Stimulated activated CD4-positive, alpha-beta T cell treated with anti-CD3 and anti-CD28 coated beads, TNF-alpha, amount 100 ng/mL, for 4 hours (primary cell): Measurements from ENCODE around the gene PPIA.
"Not testable (repeated sequence)": the region's sequence is repeated elsewhere in the genome, so short reads cannot be mapped to it uniquely, and the experiment has no call there.

Experiments used
- DNase-seq, 3 experiments: peaks; one replicate each; pipeline ENCODE4 v3.0.0-alpha.2; 2020; ENCODE audit warnings: low read depth in 3 of 3

PPIA gene

DNA sequence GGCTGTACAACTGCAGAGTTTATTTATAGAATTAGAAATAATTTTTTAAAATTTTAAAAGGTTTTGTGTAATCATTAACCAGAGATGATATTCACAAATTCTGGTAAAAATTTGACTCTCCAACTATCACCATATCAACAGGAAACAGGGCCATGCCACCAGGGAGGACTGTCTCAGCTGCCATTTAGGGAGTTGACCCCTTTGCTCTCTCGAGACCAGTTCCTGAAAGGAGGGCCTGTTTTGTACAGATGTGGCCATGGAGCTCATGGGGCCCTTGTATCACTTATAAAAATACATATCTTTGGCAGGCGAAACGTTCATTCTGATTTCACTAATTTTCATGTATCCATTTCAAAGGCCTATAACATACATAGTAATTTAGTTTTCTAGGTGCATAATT, 31.1 kb downstream of the PPIA start:
- no peak for DNase-seq

DNA sequence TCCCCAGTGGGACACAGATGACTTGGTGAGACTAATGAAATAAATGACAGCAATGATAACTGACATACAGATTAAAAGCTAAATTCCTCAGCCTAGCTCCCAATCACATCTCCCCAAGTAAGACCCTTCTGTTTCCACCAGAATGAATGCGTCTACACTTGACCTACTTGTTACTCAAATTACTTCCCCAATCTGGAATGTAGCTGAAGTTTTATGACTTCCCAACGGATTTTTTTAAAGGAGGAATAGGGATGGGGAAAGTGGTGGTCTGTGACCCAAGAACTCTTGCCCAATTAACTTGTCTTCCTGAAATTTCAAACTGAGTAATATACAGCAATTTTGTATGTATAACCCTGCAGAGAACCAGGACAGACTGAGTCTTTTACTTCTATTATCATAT, 42.3 kb downstream of the PPIA start:
- DNase-seq = no peak

DNA sequence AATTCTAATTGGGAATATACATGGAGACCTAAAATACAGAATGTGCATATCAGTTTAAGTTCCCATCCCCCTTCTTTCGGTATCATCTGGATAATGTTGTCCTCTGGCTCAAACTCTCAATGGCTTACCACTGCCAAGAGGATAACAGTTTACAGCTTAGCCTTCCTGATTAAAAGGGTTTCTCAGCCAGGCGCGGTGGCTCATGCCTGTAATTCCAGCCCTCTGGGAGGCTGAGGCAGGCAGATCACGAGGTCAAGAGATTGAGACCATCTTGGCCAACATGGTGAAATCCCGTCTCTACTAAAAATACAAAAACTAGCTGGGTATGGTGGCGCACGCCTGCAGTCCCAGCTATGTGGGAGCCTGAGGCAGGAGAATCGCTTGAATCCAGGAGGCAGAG, 46.2 kb downstream of the PPIA start:
- not testable (repeated sequence) for DNase-seq

DNA sequence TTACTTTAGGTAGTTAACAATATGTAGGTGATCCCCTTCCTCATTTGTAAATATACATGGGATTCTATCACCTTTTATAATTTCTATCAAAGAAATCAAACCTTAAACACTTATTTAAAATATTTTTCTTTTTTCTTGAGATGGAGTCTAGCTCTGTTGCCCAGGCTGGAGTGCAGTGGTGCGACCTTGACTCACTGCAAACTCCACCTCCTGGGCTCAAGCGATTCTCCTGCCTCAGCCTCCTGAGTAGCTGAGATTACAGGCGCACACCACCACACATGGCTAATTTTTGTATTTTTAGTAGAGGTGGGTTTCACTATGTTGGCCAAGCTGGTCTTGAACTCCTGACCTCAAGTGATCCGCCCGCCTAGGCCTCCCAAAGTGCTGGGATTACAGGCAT, 47.0 kb downstream of the PPIA start:
- not testable (repeated sequence) for DNase-seq

DNA sequence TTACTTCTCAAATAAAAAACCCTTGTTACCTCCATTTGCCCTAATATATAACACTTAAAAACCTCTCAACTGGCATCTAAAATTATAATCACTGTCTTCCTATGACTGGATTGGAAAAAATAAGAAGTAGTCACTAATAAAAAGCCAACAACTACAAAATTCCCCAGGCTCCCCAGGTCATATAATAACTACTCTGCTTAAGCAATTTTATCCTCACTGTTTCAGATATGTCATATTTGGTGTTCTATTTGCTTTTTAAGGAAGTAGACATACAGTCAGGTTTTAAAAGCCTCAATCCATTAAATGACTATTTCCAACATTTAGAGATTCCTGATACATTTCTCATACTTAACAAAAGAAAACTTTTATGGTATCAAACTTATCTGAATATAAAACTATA, 49.0 kb downstream of the PPIA start:
- no peak for DNase-seq

DNA sequence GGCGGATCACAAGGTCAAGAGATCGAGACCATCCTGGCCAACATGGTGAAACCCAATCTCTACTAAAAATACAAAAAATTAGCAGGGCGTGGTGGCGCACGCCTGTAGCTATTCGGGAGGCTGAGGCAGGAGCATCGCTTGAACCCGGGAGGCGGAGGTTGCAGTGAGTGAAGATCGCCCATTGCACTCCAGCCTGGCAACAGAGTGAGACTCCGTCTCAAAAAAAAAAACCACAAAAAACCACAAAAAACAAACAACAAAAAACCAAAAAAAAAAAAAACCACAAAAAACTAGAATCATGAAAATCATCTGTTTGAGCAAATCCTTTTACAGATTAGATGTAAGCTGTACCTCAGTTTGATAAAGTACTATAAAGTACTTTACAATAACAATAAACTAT, 49.9 kb downstream of the PPIA start:
- not testable (repeated sequence) for DNase-seq

DNA sequence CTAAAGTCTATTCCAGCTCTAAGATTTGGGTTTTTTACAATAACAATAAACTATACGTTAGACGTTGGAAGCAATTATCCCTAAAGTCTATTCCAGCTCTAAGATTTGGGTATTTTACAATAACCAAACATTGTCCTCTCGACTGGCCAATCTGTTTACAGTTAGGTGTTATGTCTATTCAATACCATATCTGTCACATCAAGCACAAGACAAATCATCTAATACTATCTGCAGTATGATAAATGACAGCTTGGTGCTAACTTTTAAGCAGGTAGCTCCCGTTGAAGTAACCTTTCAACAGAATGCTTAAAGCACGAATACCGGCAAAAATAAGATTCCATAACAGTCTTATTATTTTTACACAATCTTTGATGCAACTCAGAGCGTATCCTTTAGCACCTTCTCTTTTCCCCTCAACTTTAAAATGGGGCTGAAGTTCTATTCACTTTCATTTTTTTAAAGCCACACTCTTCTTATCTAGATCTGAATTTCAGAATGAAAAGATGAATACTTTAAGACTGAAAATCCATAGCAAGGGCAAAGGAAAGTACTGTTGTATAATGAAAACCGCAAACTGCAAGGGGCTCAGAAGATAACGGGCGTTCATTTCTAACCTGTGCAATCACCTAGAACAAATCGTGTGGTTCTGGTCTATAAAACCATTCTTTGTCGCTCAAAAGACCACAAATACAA, 50.5 kb downstream of the PPIA start:
- no peak for DNase-seq

DNA sequence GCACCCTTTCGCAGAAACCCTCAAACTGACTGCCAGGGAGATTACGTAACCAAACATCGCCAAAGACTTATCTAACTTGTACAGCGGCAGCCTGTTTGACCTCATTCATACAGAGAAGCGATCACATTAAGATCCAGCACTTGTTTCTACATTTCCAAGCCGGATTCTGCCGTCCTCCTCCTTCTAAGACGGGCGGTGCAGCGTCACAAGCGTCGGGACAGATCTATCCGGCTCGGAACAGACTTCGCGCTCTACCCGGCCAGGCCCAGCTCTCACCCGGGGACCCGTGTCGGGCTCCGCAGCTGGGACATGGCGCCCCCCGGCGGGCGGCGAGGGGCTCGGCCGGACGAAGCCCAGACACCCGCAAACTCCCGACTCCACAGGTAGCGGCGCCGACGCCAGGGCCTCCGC, 51.0 kb downstream of the PPIA start:
- peak; percentile 68 to 79 (median 74) for DNase-seq

DNA sequence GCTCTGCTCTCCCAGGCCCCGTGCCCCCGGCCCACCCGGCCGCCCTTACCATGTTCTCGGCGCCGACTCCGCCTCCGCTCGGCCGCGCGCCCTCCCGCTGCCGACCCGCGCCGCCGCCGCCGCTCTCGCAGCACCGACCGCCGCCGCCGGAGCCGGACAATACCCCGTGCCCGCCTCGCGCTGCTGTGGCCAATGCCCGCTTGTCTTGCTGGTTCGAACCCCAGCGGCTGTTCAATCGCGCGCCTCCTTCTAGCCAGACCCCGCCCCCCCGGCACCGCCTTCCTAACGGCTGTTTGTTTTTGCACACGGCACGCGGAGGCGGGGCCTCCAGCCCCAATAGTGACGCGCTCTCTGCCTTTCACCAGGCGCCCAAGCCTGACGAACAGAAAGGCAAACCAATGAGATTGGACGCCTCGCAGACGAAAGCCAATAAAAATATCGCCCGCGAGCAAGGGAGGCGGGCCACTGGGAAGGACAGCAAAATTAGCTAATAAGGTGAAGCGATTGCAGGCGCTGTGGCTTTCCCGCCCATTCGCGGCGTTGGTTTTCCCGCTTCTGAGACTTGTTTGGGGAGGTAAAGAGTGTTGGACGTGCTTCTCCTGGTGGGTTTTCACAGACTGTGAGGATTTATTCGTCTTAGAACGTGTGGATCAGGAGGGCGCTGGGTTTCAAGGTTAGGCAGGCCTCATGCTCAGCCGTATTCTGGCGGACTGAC, 51.6 kb downstream of the PPIA start, which contains the start of gene H2AZ2:
TSS of gene H2AZ2 (minus strand) at position 168 of the 715 bp plus-strand sequence. CDS start at position 52, 116 bp downstream.
- DNase-seq = peak; percentile 100

DNA sequence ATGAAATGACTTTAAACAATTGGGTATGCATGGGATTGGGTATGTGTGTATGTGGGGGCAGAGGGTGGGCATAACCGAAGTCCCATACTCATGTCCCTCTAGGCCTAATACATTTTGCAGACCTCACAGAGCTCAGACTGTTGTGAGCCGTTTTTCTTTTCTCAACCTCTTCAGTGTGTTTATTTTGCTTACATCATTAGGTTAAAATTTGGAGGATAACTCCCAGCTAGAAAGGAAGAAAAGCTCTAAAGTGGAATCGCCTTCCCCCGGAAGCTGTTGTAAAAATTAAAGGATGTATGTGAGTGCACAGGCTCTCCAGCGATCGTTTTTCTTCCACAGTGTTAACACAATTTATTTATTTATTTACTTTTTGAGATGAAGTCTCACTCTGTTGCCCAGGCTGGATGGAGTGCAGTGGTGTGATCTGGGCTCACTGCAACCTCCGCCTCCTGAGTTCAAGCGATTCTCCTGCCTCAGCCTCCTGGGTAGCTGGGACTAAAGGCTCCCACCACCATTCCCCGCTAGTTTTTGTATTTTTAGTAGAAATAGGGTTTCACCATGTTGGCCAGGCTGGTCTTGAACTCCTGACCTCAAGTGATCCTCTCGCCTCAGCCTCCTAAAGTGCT, 52.9 kb downstream of the PPIA start:
- no peak for DNase-seq

DNA sequence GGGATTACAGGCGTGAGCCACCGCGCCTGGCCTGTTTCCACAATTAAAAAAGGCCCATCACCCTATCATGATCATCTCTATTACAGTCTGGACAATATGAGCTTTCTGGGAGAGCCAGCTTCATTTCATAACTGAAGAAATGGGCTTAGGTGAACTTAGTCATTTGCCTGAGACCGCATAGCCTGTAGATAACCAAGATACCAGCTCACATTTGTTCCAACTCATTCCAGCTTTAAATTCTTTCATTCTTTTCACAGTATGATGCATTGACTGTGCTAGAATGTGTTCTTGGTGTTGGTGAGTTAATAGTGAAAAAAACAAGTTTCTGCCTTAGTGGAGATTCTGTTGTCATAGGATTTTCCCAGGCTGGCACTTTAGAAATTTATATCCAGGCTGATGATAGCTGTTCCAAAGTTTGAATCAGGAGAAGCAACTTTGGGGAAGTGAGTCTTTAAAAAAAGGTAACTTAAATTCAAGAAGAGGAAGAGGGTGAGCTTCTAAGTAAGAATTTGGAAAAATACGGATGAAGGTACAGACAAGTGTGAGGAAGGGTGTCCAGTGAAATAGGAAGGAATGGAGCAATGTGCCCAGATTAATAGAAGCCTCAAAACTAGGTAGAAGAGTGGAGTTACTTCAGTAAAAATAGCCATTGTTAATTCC, 53.5 kb downstream of the PPIA start:
- no peak for DNase-seq

DNA sequence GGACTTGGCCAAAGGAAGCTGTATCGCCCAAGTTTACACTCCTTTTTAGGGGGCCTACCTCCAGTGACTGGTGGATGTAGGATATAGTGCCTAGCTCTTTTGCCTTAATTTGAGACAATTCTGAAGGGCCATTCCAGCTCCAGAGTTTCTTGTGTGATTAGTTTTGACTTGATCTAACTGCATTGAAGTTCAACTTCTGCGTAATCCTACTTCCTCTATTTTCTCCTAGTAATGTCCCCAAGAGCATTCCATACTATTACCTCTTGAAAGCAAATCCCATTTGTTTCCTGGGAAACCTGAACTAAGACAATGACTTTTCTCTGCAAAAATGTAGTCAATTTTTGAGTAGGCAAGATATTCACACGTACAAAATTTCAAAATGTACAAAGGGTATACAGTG, 56.1 kb downstream of the PPIA start:
- DNase-seq = no peak
